Measurements from ENCODE around the gene PRKAR1B.

Gene PRKAR1B

DNA sequence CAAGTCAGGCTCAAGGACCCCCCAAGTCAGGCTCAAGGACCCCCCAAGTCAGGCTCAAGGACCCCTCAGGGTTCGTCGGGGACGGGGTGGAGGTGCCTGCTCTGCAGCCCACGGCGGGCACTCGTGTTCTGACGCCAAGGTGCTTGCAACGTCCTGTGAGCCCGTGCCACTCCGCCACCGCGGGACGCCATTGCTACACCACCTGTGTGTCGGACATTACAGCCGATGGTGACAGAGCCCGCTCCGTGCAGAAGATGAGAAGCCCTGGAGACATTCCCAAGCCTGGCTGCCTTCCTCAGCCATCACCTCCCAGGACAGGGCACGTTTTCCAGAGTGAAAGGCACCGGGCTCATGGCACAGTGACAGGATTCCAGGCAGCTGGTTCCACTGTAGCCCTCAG is 98.3 kb downstream of the PRKAR1B start:
- no peaks in the 10 kb centered on the region for H3K27me3 ChIP-seq (ENCODE audit: insufficient read depth, poor library complexity, severe bottlenecking)
- H3K4me1 ChIP-seq (ENCODE audit: insufficient read depth, poor library complexity, severe bottlenecking) = no peaks in the 10 kb centered on the region
- ATAC-seq (ENCODE audit: low read depth) (no peak), DNase-seq (ENCODE audit: low spot score) (no peak)
- H3K36me3 ChIP-seq (ENCODE audit: low read depth) = no peaks in the 10 kb centered on the region; the same call in 1 of the 2 replicates
- TF ChIP-seq, protein P1, sequence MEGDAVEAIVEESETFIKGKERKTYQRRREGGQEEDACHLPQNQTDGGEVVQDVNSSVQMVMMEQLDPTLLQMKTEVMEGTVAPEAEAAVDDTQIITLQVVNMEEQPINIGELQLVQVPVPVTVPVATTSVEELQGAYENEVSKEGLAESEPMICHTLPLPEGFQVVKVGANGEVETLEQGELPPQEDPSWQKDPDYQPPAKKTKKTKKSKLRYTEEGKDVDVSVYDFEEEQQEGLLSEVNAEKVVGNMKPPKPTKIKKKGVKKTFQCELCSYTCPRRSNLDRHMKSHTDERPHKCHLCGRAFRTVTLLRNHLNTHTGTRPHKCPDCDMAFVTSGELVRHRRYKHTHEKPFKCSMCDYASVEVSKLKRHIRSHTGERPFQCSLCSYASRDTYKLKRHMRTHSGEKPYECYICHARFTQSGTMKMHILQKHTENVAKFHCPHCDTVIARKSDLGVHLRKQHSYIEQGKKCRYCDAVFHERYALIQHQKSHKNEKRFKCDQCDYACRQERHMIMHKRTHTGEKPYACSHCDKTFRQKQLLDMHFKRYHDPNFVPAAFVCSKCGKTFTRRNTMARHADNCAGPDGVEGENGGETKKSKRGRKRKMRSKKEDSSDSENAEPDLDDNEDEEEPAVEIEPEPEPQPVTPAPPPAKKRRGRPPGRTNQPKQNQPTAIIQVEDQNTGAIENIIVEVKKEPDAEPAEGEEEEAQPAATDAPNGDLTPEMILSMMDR (IDR thresholded peaks at IDR 0.05; ENCODE audit: poor library complexity, severe bottlenecking) = no peak
- no peak overlapping the region for H3K27ac ChIP-seq (ENCODE audit: poor library complexity, severe bottlenecking)
- no peak overlapping the region for H3K4me3 ChIP-seq (ENCODE audit: severe bottlenecking)
- H3K9me3 ChIP-seq (ENCODE audit: severe bottlenecking) = peaks cover 6% of the 10 kb centered on the region

DNA sequence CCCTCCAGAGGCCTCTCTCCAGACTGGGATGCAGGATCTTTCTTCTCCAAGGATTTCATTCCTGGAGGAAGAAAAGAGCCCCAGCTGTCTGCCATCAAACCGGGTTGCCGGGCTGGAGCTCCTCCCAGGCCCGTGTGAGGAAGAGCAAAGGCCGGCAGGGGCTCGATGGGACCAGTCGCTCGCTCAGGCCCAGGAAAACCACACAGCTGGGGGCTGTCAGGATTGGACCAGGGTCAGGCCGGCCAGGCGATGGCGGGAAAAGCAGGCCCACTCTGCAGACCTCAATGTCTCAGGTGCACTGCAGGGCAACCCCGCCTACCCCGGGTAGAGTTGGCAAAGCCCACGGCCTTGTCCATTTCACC is 98.7 kb downstream of the PRKAR1B start:
- DNase-seq (ENCODE audit: low spot score) (no peak), ATAC-seq (ENCODE audit: low read depth) (no peak)
- no peak overlapping the region for H3K27ac ChIP-seq (ENCODE audit: poor library complexity, severe bottlenecking)
- H3K27me3 ChIP-seq (ENCODE audit: insufficient read depth, poor library complexity, severe bottlenecking) = no peaks in the 10 kb centered on the region
- H3K4me3 ChIP-seq (ENCODE audit: severe bottlenecking) = no peak overlapping the region
- H3K9me3 ChIP-seq (ENCODE audit: severe bottlenecking) = peaks cover 6% of the 10 kb centered on the region
- no peaks in the 10 kb centered on the region; the same call in 1 of the 2 replicates for H3K36me3 ChIP-seq (ENCODE audit: low read depth)
- TF ChIP-seq, protein P1 (IDR thresholded peaks at IDR 0.05; ENCODE audit: poor library complexity, severe bottlenecking) = no peak
- no peaks in the 10 kb centered on the region for H3K4me1 ChIP-seq (ENCODE audit: insufficient read depth, poor library complexity, severe bottlenecking)

DNA sequence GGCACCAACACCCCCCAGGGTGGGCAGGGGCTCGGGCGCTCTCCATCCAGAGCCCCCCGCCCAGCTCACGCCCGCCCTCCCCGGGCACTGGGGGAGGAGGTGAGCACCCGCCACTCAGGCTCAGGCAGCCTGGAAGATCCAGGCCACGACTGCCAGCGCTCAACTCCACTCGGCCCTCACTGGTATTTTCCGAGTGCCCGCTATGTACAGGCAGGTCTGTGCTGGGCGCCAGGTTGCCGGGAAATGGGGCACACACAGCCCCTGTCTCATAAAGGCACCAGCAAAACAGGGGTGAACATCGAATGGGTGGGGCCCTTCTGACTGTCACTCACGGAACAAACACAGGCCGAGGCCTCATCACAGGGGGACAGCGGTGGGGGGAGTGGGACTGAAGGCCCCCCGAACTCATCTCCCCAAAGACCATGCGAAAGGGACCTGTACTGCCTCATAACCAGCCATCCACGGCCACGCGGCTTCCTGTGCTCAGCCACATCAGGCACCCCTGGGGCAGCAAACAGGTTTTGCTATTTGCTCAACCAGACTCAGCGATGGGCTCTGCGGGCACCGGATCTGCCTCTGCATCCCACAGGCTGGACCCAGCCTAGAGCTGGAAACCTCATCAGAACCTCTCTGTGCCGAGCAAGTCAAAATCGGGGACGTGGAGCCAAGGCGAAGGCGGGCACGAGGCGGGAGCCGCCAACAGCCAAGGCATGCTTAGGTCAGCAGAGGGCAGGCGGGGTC is 99.2 kb downstream of the PRKAR1B start:
- no peak for ATAC-seq (ENCODE audit: low read depth)
- DNase-seq (ENCODE audit: low spot score) = no peak
- Histone ChIP-seq H3K27ac (ENCODE audit: poor library complexity, severe bottlenecking) (no peak overlapping the region), H3K36me3 (ENCODE audit: low read depth) (no peaks in the 10 kb centered on the region), H3K9me3 (ENCODE audit: severe bottlenecking) (peaks cover 6% of the 10 kb centered on the region), H3K4me3 (ENCODE audit: severe bottlenecking) (no peak overlapping the region), H3K4me1 (ENCODE audit: insufficient read depth, poor library complexity, severe bottlenecking) (no peaks in the 10 kb centered on the region), H3K27me3 (ENCODE audit: insufficient read depth, poor library complexity, severe bottlenecking) (no peaks in the 10 kb centered on the region)
- TF ChIP-seq, protein P1 (IDR thresholded peaks at IDR 0.05; ENCODE audit: poor library complexity, severe bottlenecking) = no peak

DNA sequence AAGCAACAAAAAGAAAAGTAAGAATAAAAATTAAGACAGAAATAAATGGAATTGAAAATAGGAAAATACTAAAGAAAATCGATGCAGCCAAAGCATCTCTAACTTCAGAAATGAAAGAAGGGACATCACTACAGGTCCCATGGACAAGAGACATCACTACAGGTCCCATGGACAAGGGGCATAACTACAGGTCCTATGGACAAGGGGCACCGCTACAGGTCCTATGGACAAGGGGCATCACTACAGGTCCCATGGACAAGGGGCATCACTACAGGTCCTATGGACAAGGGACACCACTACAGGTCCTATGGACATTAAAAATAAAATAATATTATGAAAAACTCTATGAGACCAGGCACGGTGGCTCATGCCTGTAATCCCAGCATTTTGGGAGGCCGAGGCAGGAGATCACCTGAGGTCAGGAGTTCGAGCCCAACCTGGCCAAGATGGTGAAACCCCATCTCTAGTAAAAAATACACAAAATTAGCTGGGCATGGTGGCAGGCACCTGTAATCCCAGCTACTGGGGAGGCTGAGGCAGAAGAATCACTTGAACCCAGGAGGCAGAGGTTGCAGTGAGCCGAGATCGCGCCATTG is 101.6 kb downstream of the PRKAR1B start:
- peaks cover 2% of the 10 kb centered on the region for H3K4me1 ChIP-seq (ENCODE audit: insufficient read depth, poor library complexity, severe bottlenecking)
- H3K27me3 ChIP-seq (ENCODE audit: insufficient read depth, poor library complexity, severe bottlenecking) = no peaks in the 10 kb centered on the region
- H3K4me3 ChIP-seq (ENCODE audit: severe bottlenecking) = no peak overlapping the region
- ATAC-seq (ENCODE audit: low read depth) (no peak), DNase-seq (ENCODE audit: low spot score) (no peak)
- H3K36me3 ChIP-seq (ENCODE audit: low read depth) = no peaks in the 10 kb centered on the region
- H3K27ac ChIP-seq (ENCODE audit: poor library complexity, severe bottlenecking) = no peak overlapping the region
- peaks cover 9% of the 10 kb centered on the region for H3K9me3 ChIP-seq (ENCODE audit: severe bottlenecking)
- TF ChIP-seq, protein P1 (IDR thresholded peaks at IDR 0.05; ENCODE audit: poor library complexity, severe bottlenecking) = no peak

DNA sequence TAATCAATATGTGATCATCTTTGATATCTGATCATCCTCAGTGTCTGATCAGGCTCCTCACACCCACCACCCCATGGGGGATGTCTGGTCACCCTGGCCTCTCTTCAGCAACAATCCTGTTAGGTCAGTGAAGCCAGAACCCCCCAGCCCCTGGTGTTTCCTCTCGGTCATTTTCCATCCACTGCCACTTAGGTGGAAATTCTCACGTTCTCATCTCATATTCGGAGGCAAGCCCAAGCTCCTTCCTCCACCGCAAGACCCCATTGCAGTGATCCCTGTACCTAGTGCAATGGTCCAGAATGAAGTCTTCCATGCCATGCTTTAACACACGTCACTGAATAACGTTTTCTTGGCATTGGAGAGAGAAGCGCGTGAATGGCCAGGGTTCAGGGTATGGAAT is 103.6 kb downstream of the PRKAR1B start:
- Histone ChIP-seq H3K4me1 (ENCODE audit: insufficient read depth, poor library complexity, severe bottlenecking) (peaks cover 5% of the 10 kb centered on the region), H3K27me3 (ENCODE audit: insufficient read depth, poor library complexity, severe bottlenecking) (no peaks in the 10 kb centered on the region), H3K36me3 (ENCODE audit: low read depth) (no peaks in the 10 kb centered on the region), H3K4me3 (ENCODE audit: severe bottlenecking) (no peak overlapping the region), H3K9me3 (ENCODE audit: severe bottlenecking) (peaks cover 9% of the 10 kb centered on the region), H3K27ac (ENCODE audit: poor library complexity, severe bottlenecking) (no peak overlapping the region)
- ATAC-seq (ENCODE audit: low read depth) (no peak), DNase-seq (ENCODE audit: low spot score) (no peak)
- TF ChIP-seq, protein P1 (IDR thresholded peaks at IDR 0.05; ENCODE audit: poor library complexity, severe bottlenecking) = no peak

Measured in RWPE2 (cell line).